NB4 (cell line): Measurements from ENCODE around the gene GPR39.

Experiments
- CTCF ChIP-seq: IDR thresholded peaks from one replicate; pipeline ENCODE4 v1.5.1; 2012; ENCODE audit warnings: low read depth, low read length
- MYC ChIP-seq: IDR thresholded peaks from 2 replicates; pipeline ENCODE4 v1.6.1; 2011; ENCODE audit warnings: low read depth, low read length
- POLR2A ChIP-seq: IDR thresholded peaks from 2 replicates; pipeline ENCODE4 v1.6.1; 2011; ENCODE audit warnings: mild to moderate bottlenecking; ENCODE audit not compliant: insufficient read length; ENCODE audit errors: extremely low read depth
- TF ChIP-seq, protein P1 (sequence below): IDR thresholded peaks from 2 replicates; pipeline ENCODE4 v1.6.1; 2011; ENCODE audit warnings: low read depth, low read length

GRCh38 chr2:132430895-132431294 lies 14.3 kb downstream of the GPR39 start:
- TF ChIP-seq CTCF (no peak), POLR2A (no peak), MYC (no peak)
- TF ChIP-seq, protein P1, sequence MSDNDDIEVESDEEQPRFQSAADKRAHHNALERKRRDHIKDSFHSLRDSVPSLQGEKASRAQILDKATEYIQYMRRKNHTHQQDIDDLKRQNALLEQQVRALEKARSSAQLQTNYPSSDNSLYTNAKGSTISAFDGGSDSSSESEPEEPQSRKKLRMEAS, result no peak
